Measurements from ENCODE around the gene THUMPD3.

Gene THUMPD3

GRCh38 chr3:9362731-9363530 lies at the start of gene THUMPD3:
Gene THUMPD3, plus strand, starts transcription at chr3:9363054. Its CDS starts 2,015 bp downstream, at chr3:9365069.
- ChIA-PET POLR2A (interaction anchor here (0.8 to 3.2 kb wide), 29 partner anchors 10 to 336 kb away, joined by 3 to 45 read pairs (median 6); partner anchors contain the start of genes MTMR14 and SETD5), CTCF (interaction anchor here (0.6 to 2.4 kb wide), 4 partner anchors 10 to 140 kb away, joined by 3 to 16 read pairs (median 4); no protein-coding TSS in a partner anchor)
- peak; percentile 86 for DNase-seq (ENCODE audit: extremely low spot score)
- TF ChIP-seq ARNT (IDR thresholded peaks at IDR 0.05) (no peak), CTBP1 (IDR thresholded peaks at IDR 0.05; ENCODE audit: borderline replicate concordance) (no peak), SP1 (IDR thresholded peaks at IDR 0.05) (no peak), ZNF384 (IDR thresholded peaks at IDR 0.05) (no peak), L3MBTL2 (conservative IDR thresholded peaks at IDR 0.05) (peak; percentile 99), FOXK2 (IDR thresholded peaks at IDR 0.05) (no peak), PKNOX1 (IDR thresholded peaks at IDR 0.05) (0 out of 2 replicates have a peak, but pooled peaks have one; percentile 41), TARDBP (IDR thresholded peaks at IDR 0.05) (no peak), ELF4 (IDR thresholded peaks at IDR 0.05) (peak; percentile 74), FOXA1 (IDR thresholded peaks at IDR 0.05) (no peak), BHLHE40 (IDR thresholded peaks at IDR 0.05; ENCODE audit: borderline replicate concordance) (no peak), FOXM1 (IDR thresholded peaks at IDR 0.05; ENCODE audit: borderline replicate concordance) (no peak), SUZ12 (IDR thresholded peaks at IDR 0.05) (no peak)

- DNase-seq (ENCODE audit: extremely low spot score), result no peak
- TF ChIP-seq ELF4 (IDR thresholded peaks at IDR 0.05) (no peak), FOXK2 (IDR thresholded peaks at IDR 0.05) (no peak), NFRKB (IDR thresholded peaks at IDR 0.05) (no peak), BHLHE40 (IDR thresholded peaks at IDR 0.05; ENCODE audit: borderline replicate concordance) (no peak), FOXA1 (IDR thresholded peaks at IDR 0.05) (no peak), FOXM1 (IDR thresholded peaks at IDR 0.05; ENCODE audit: borderline replicate concordance) (no peak), SP1 (IDR thresholded peaks at IDR 0.05) (no peak), ZNF384 (IDR thresholded peaks at IDR 0.05) (no peak), ARNT (IDR thresholded peaks at IDR 0.05) (no peak), TARDBP (IDR thresholded peaks at IDR 0.05) (no peak), SUZ12 (IDR thresholded peaks at IDR 0.05) (no peak), CTBP1 (IDR thresholded peaks at IDR 0.05; ENCODE audit: borderline replicate concordance) (no peak), PKNOX1 (IDR thresholded peaks at IDR 0.05) (no peak), L3MBTL2 (conservative IDR thresholded peaks at IDR 0.05) (no peak), HDGF (IDR thresholded peaks at IDR 0.05; ENCODE audit: borderline replicate concordance) (no peak), LEF1 (IDR thresholded peaks at IDR 0.05; ENCODE audit: borderline replicate concordance) (no peak)
- POLR2A ChIA-PET, result no interaction called here
- CTCF ChIA-PET, result interaction anchor here (1.2 kb wide), 1 partner anchor 12 kb away, joined by 3 read pairs; no protein-coding TSS in a partner anchor
Observed at GRCh38 chr3:9314796-9315195, 48.1 kb upstream of the THUMPD3 start.

GRCh38 chr3:9316881-9317361 lies 45.9 kb upstream of the THUMPD3 start:
- POLR2A ChIA-PET, result no interaction called here
- DNase-seq (ENCODE audit: extremely low spot score), result no peak
- CTCF ChIA-PET, result no interaction called here
- TF ChIP-seq L3MBTL2 (conservative IDR thresholded peaks at IDR 0.05), result no peak
- TF ChIP-seq SP1 (IDR thresholded peaks at IDR 0.05), result no peak
- TF ChIP-seq FOXK2 (IDR thresholded peaks at IDR 0.05), result no peak
- no peak for TF ChIP-seq ARNT (IDR thresholded peaks at IDR 0.05)
- TF ChIP-seq LEF1 (IDR thresholded peaks at IDR 0.05; ENCODE audit: borderline replicate concordance), result no peak
- TF ChIP-seq BHLHE40 (IDR thresholded peaks at IDR 0.05; ENCODE audit: borderline replicate concordance), result no peak
- TF ChIP-seq NFRKB (IDR thresholded peaks at IDR 0.05), result no peak
- no peak for TF ChIP-seq FOXA1 (IDR thresholded peaks at IDR 0.05)
- no peak for TF ChIP-seq FOXM1 (IDR thresholded peaks at IDR 0.05; ENCODE audit: borderline replicate concordance)

- no peak for DNase-seq (ENCODE audit: extremely low spot score)
- no peak for TF ChIP-seq ARNT (IDR thresholded peaks at IDR 0.05)
- TF ChIP-seq CTBP1 (IDR thresholded peaks at IDR 0.05; ENCODE audit: borderline replicate concordance), result no peak
- no peak for TF ChIP-seq ZNF384 (IDR thresholded peaks at IDR 0.05)
- no peak for TF ChIP-seq PKNOX1 (IDR thresholded peaks at IDR 0.05)
- TF ChIP-seq FOXM1 (IDR thresholded peaks at IDR 0.05; ENCODE audit: borderline replicate concordance), result no peak
- TF ChIP-seq BHLHE40 (IDR thresholded peaks at IDR 0.05; ENCODE audit: borderline replicate concordance), result no peak
- no peak for TF ChIP-seq HDGF (IDR thresholded peaks at IDR 0.05; ENCODE audit: borderline replicate concordance)
- TF ChIP-seq SP1 (IDR thresholded peaks at IDR 0.05), result no peak
- TF ChIP-seq SUZ12 (IDR thresholded peaks at IDR 0.05), result no peak
- TF ChIP-seq TARDBP (IDR thresholded peaks at IDR 0.05), result no peak
- no peak for TF ChIP-seq LEF1 (IDR thresholded peaks at IDR 0.05; ENCODE audit: borderline replicate concordance)
- TF ChIP-seq ELF4 (IDR thresholded peaks at IDR 0.05), result no peak
- TF ChIP-seq FOXK2 (IDR thresholded peaks at IDR 0.05), result no peak
- TF ChIP-seq L3MBTL2 (conservative IDR thresholded peaks at IDR 0.05), result no peak
- TF ChIP-seq NFRKB (IDR thresholded peaks at IDR 0.05), result no peak
- TF ChIP-seq FOXA1 (IDR thresholded peaks at IDR 0.05), result no peak
- CTCF ChIA-PET, result interaction anchor here (0.7 kb wide), 1 partner anchor 12 kb away, joined by 4 read pairs; no protein-coding TSS in a partner anchor
- POLR2A ChIA-PET, result no interaction called here
Observed at GRCh38 chr3:9322780-9323179, 40.1 kb upstream of the THUMPD3 start.

- ChIA-PET CTCF (no interaction called here), POLR2A (no interaction called here)
- DNase-seq (ENCODE audit: extremely low spot score), result no peak
- TF ChIP-seq HDGF (IDR thresholded peaks at IDR 0.05; ENCODE audit: borderline replicate concordance) (no peak), SP1 (IDR thresholded peaks at IDR 0.05) (no peak), FOXM1 (IDR thresholded peaks at IDR 0.05; ENCODE audit: borderline replicate concordance) (no peak), FOXA1 (IDR thresholded peaks at IDR 0.05) (no peak), NFRKB (IDR thresholded peaks at IDR 0.05) (no peak), CTBP1 (IDR thresholded peaks at IDR 0.05; ENCODE audit: borderline replicate concordance) (no peak), BHLHE40 (IDR thresholded peaks at IDR 0.05; ENCODE audit: borderline replicate concordance) (no peak)
Observed at GRCh38 chr3:9324944-9325343, 37.9 kb upstream of the THUMPD3 start.
